Sciatic nerve (tissue), 2 donors: ENCODE data around the gene SCYL1. TPM values are rescaled to one million over a fixed set of nuclear protein-coding genes. Genes with fewer than 3 reads are reported as not detected.
A peak's percentile ranks its signal among the peaks of the same experiment; 100 is the strongest.

Source experiments
- ATAC-seq: fragments of 200-7000 bp; cut with Tn5 transposase; one replicate; pipeline ENCODE4 v1.9.1; 2020; ENCODE audit warnings: mild to moderate bottlenecking, moderate library complexity
- DNase-seq: peaks from one replicate; pipeline ENCODE4 v3.0.0-alpha.2; 2020; ENCODE audit warnings: low spot score
- intact Hi-C: fragments of 100-400 bp; cut with DNase I; formaldehyde crosslinking; loops from one replicate; pipeline ENCODE4 v1.14.2; 2022
- total RNA-seq: library from RNA; stranded (reverse); fragmentation: NEBNext Ultra II Directional; extraction: Animal tissue kit (Norgen Biotek cat#: 25700); gene quantifications from one replicate; pipeline ENCODE4 v1.2.1, GENCODE V29; 2021
- donor health status: DM: no; HTN: no; CAD: no.
- donor health status: DM: no; HTN: no; CAD: no.

The SCYL1 gene
- total RNA-seq, 1 donor from 2014 or later, result 64.0 TPM

GRCh38 chr11:65574811-65575567 lies 50.1 kb downstream of the SCYL1 start:
- intact Hi-C loops, result loop anchor here (5.0 kb wide), 1 partner anchor 32 kb away; no protein-coding TSS in a partner anchor
- ATAC-seq, result no peak
- DNase-seq, result no peak

GRCh38 chr11:65575568-65576231 lies 50.8 kb downstream of the SCYL1 start, which contains the start of gene EHBP1L1:
Gene EHBP1L1, plus strand, starts transcription at chr11:65576053. Its CDS starts 250 bp downstream, at chr11:65576303.
- DNase-seq (no peak), ATAC-seq (peak; percentile 1)
- intact Hi-C loops, result no loop called here

- DNase-seq (no peak), ATAC-seq (no peak)
- intact Hi-C loops, result no loop called here
Measured at GRCh38 chr11:65576232-65576866, 51.5 kb downstream of the SCYL1 start.

- intact Hi-C loops, result no loop called here
- DNase-seq, result peak; percentile 77
Measured at GRCh38 chr11:65576867-65577755, 52.2 kb downstream of the SCYL1 start.

GRCh38 chr11:65577756-65578109 lies 52.9 kb downstream of the SCYL1 start:
- ATAC-seq (no peak), DNase-seq (no peak)
- intact Hi-C loops, result no loop called here

More at GRCh38 chr11:65576867-65577755, 52.2 kb downstream of the SCYL1 start:
- ATAC-seq, result peak; percentile 30

- ATAC-seq (no peak), DNase-seq (no peak)
- intact Hi-C loops, result no loop called here
Measured at GRCh38 chr11:65578134-65578533, 53.3 kb downstream of the SCYL1 start.

GRCh38 chr11:65578667-65579066 lies 53.8 kb downstream of the SCYL1 start:
- no peak for DNase-seq
- ATAC-seq, result no peak
- intact Hi-C loops, result no loop called here

GRCh38 chr11:65579291-65579690 lies 54.4 kb downstream of the SCYL1 start:
- intact Hi-C loops, result no loop called here
- no peak for ATAC-seq

GRCh38 chr11:65580031-65580692 lies 55.3 kb downstream of the SCYL1 start:
- no peak for ATAC-seq
- DNase-seq, result no peak
- intact Hi-C loops, result no loop called here

More at GRCh38 chr11:65579291-65579690, 54.4 kb downstream of the SCYL1 start:
- DNase-seq, result no peak

GRCh38 chr11:65580756-65581155 lies 55.9 kb downstream of the SCYL1 start:
- ATAC-seq, result no peak
- no peak for DNase-seq
- intact Hi-C loops, result no loop called here

- ATAC-seq (no peak), DNase-seq (no peak)
- intact Hi-C loops, result no loop called here
Measured at GRCh38 chr11:65581928-65582327, 57.0 kb downstream of the SCYL1 start.

GRCh38 chr11:65583589-65583988 lies 58.7 kb downstream of the SCYL1 start:
- ATAC-seq (no peak), DNase-seq (no peak)
- intact Hi-C loops, result no loop called here

- intact Hi-C loops, result no loop called here
- no peak for DNase-seq
- ATAC-seq, result no peak
Measured at GRCh38 chr11:65584106-65584505, 59.2 kb downstream of the SCYL1 start.

GRCh38 chr11:65584723-65585171 lies 59.9 kb downstream of the SCYL1 start:
- ATAC-seq (no peak), DNase-seq (no peak)
- intact Hi-C loops, result no loop called here

- ATAC-seq (no peak), DNase-seq (no peak)
- intact Hi-C loops, result no loop called here
Measured at GRCh38 chr11:65585396-65586246, 60.7 kb downstream of the SCYL1 start.

- no peak for ATAC-seq
- no peak for DNase-seq
- intact Hi-C loops, result no loop called here
Measured at GRCh38 chr11:65586247-65586630, 61.4 kb downstream of the SCYL1 start.

GRCh38 chr11:65586676-65587075 lies 61.8 kb downstream of the SCYL1 start:
- ATAC-seq (peak; percentile 3), DNase-seq (no peak)
- intact Hi-C loops, result no loop called here
